Left lung (tissue), 10 donors: ENCODE data around the gene CLCN2. TPM values are rescaled to one million over a fixed set of nuclear protein-coding genes. Genes with fewer than 3 reads are reported as not detected.

Experiments used
- ATAC-seq: fragments of 200-7000 bp; cut with Tn5 transposase; one replicate; pipeline ENCODE4 v1.9.1; 2020; ENCODE audit warnings: moderate library complexity
- DNase-seq, 4 donors: peaks; one replicate each; pipeline ENCODE4 v3.0.0-alpha.2; 2013 to 2020
- H3K27ac ChIP-seq, 2 donors: fragments of 200-600 bp; sonication (generic) in 1 of 2; one replicate each; pipeline versions ENCODE4 v1.5.0 to v1.8.0; 2020 to 2021
- H3K27me3 ChIP-seq, 2 donors: fragments of 200-600 bp; sonication (generic) in 1 of 2; one replicate each; pipeline versions ENCODE4 v1.5.0 to v1.8.0; 2020 to 2021
- H3K36me3 ChIP-seq, 2 donors: fragments of 200-600 bp; sonication (generic) in 1 of 2; one replicate each; pipeline versions ENCODE4 v1.5.0 to v1.8.0; 2020 to 2021
- H3K4me1 ChIP-seq, 2 donors: fragments of 200-600 bp; one replicate each; pipeline ENCODE4 v1.8.0; 2021
- H3K4me3 ChIP-seq, 2 donors: fragments of 200-600 bp; sonication (generic) in 1 of 2; one replicate each; pipeline versions ENCODE4 v1.5.0 to v1.8.0; 2020 to 2021; ENCODE audit warnings: mild to moderate bottlenecking in 1 of 2
- H3K9me3 ChIP-seq, 2 donors: fragments of 200-600 bp; sonication (generic) in 1 of 2; one replicate each; pipeline versions ENCODE4 v1.5.0 to v1.8.0; 2020 to 2021
- intact Hi-C, 2 donors: fragments of 100-400 bp; cut with DNase I; formaldehyde crosslinking; loops; one replicate each; pipeline versions ENCODE4 v1.11.2 to v1.14.2; 2022
- polyA plus RNA-seq, 6 donors: library from polyadenylated mRNA; unstranded; fragments of 120-200 nt; gene quantifications; one replicate each; pipeline ENCODE4 v1.2.1, GENCODE V29; 2013; ENCODE audit not compliant: insufficient read length in 6 of 6
- total RNA-seq, 2 donors: library from RNA; stranded (reverse); fragmentation: NEBNext Ultra II Directional; extraction: Animal tissue kit (Norgen Biotek cat#: 25700); gene quantifications; one replicate each; pipeline ENCODE4 v1.2.1, GENCODE V29; 2021
- TF ChIP-seq, protein P1 (sequence below), 2 donors: fragments of 200-600 bp; sonication (generic) in 1 of 2; IDR thresholded peaks; one replicate each; pipeline versions ENCODE4 v1.5.0 to v1.8.0; 2021; ENCODE audit warnings: antibody characterized with exemption in 2 of 2
- donor health status: DM: no; HTN: yes; CAD: no.
- donor health status: DM: no; HTN: no; CAD: no.

The CLCN2 gene
- total and polyA plus RNA-seq, 8 donors = 4.4 to 12.0 (median 10.1) TPM

- ATAC-seq = peak; percentile 3
- Histone ChIP-seq H3K36me3 (no peaks in the 10 kb centered on the region), H3K27me3 (peaks cover 16 to 77% of the 10 kb centered on the region in 2 donors), H3K4me3 (peak overlapping the region; percentile 11 to 31), H3K27ac (no peak overlapping the region), H3K4me1 (peaks cover 11 to 23% of the 10 kb centered on the region in 2 donors), H3K9me3 (no peaks in the 10 kb centered on the region)
- intact Hi-C loops = no loop called here
- TF ChIP-seq, protein P1, sequence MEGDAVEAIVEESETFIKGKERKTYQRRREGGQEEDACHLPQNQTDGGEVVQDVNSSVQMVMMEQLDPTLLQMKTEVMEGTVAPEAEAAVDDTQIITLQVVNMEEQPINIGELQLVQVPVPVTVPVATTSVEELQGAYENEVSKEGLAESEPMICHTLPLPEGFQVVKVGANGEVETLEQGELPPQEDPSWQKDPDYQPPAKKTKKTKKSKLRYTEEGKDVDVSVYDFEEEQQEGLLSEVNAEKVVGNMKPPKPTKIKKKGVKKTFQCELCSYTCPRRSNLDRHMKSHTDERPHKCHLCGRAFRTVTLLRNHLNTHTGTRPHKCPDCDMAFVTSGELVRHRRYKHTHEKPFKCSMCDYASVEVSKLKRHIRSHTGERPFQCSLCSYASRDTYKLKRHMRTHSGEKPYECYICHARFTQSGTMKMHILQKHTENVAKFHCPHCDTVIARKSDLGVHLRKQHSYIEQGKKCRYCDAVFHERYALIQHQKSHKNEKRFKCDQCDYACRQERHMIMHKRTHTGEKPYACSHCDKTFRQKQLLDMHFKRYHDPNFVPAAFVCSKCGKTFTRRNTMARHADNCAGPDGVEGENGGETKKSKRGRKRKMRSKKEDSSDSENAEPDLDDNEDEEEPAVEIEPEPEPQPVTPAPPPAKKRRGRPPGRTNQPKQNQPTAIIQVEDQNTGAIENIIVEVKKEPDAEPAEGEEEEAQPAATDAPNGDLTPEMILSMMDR (IDR thresholded peaks at IDR 0.05) = no peak
- peak in 1 of 4 donors; percentile 74 for DNase-seq
These were observed 19.3 kb upstream of the CLCN2 start for GRCh38 chr3:184380627-184381260.

DNA sequence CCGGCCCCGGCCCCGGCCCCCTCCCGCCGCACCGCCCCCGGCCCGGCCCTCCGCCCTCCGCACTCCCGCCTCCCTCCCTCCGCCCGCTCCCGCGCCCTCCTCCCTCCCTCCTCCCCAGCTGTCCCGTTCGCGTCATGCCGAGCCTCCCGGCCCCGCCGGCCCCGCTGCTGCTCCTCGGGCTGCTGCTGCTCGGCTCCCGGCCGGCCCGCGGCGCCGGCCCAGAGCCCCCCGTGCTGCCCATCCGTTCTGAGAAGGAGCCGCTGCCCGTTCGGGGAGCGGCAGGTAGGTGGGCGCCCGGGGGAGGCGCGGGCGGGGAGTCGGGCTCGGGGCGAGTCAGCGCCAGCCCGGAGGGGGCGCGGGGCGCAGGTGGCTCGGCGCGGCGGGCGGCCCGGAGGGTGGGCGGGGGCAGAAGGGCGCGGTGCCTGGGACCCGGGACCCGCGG lies 18.8 kb upstream of the CLCN2 start:
- DNase-seq (peak; percentile 60 to 88 (median 77)), ATAC-seq (peak; percentile 73)
- H3K27me3 ChIP-seq = peaks cover 16 to 79% of the 10 kb centered on the region in 2 donors
- H3K4me1 ChIP-seq = peaks cover 11 to 23% of the 10 kb centered on the region in 2 donors
- H3K4me3 ChIP-seq = peak overlapping the region; percentile 11 to 31
- no peaks in the 10 kb centered on the region for H3K9me3 ChIP-seq
- intact Hi-C loops = no loop called here
- no peaks in the 10 kb centered on the region for H3K36me3 ChIP-seq
- TF ChIP-seq, protein P1 (IDR thresholded peaks at IDR 0.05) = no peak
- no peak overlapping the region for H3K27ac ChIP-seq

GRCh38 chr3:184379358-184380184 lies 18.2 kb upstream of the CLCN2 start, which contains the start of gene CHRD:
CHRD (plus strand) TSS chr3:184380054; CDS start chr3:184380319, 265 bp downstream.
- H3K4me3 ChIP-seq = peak within 1 kb of the TSS; percentile 11 to 31
- DNase-seq (peak in 1 of 4 donors; percentile 45), ATAC-seq (no peak)
- peaks cover 11 to 23% of the 10 kb centered on the region in 2 donors for H3K4me1 ChIP-seq
- TF ChIP-seq, protein P1 (IDR thresholded peaks at IDR 0.05) = no peak
- H3K9me3 ChIP-seq = no peaks in the 10 kb centered on the region
- peak within 1 kb of the TSS in 1 of 2 donors; percentile 53 for H3K27ac ChIP-seq
- H3K27me3 ChIP-seq = peaks cover 16 to 86% of the 10 kb centered on the region in 2 donors
- no peaks in the 10 kb centered on the region for H3K36me3 ChIP-seq
- intact Hi-C loops = no loop called here

DNA sequence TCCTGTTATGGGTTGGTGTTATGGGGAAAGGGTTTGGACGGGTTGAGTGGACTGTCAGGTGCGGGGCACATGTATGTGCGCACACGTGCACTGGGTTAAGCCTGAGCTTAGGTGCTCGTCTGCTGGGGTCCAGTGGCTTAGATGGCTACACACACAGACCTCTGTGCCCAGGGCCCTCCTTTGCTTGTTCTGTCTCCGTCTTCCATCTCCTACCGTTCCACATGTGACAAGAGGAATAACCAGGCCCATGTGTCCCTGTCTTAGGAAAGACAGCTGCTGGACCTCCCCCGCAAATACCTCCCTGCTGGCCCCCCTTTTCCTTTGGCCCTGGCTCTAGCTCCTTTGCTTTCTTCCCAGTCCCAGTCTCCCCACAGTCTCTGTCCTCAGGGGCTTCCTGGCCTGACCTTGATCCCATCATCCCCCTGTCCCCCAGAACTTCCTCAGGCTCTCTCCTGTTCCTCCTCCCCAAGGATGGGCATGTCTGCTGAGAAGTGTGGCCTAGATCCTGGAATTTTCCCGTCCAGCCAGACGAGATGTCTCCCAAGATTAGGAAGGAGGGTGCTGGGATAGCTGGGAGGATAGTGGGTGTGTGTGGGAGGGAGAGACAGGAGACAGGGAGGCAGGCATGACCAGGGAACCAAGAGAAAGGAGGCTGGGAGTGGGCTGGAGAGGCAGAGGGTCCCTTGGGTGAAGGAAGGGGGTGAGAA lies 17.4 kb upstream of the CLCN2 start:
- peak overlapping the region in 1 of 2 donors; percentile 53 for H3K27ac ChIP-seq
- intact Hi-C loops = no loop called here
- H3K4me3 ChIP-seq = no peak overlapping the region
- H3K27me3 ChIP-seq = peaks cover 16 to 89% of the 10 kb centered on the region in 2 donors
- H3K4me1 ChIP-seq = peaks cover 11 to 23% of the 10 kb centered on the region in 2 donors
- no peak for ATAC-seq
- H3K9me3 ChIP-seq = no peaks in the 10 kb centered on the region
- TF ChIP-seq, protein P1 (IDR thresholded peaks at IDR 0.05) = no peak
- DNase-seq = no peak
- H3K36me3 ChIP-seq = no peaks in the 10 kb centered on the region
